ENCODE results near the gene ZBTB20.

ZBTB20 gene

GRCh38 chr3:114609973-114610630 lies 537.0 kb downstream of the ZBTB20 start:
- DNase-seq: no peak

DNA sequence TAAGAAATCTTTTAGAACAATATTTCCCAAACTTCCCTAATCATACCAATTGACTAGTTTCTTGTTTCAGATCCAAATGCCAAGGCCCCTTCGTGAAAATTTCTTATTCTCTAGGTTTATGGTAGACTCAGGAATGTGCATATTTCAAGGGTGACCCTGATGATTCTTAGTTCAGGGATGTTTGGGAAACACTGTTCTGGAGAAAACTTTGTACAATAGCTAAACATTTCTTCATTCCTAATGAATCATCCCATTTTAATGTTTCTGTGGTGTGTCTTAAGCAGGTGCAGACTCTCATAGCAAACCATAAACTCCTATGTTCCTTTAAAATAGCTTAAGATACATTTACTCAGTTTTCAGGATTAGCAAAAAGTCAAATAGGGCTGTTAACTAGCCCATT lies 538.8 kb downstream of the ZBTB20 start:
- no peak for DNase-seq

- no peak for DNase-seq
Measured at GRCh38 chr3:114606336-114606735, 540.8 kb downstream of the ZBTB20 start.

DNA sequence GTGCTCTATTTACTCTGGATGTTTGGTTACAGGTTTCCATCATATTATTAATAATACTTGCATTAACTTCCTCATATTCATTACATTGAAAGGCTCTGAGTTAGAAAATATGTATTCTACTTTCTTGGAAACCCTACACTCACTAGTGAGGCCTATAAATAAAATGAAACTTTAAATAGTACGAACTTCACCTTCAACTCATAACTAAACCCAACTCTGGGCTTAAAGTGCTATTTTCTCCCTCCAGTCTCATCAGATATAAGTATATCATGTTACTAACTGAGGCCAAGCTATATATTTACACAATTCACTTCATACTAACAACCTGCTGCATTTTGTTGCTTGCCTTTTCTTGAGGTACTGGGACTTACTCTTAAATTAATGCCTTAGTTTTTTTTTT lies 546.5 kb downstream of the ZBTB20 start:
- no peak for DNase-seq

GRCh38 chr3:114597871-114598270 lies 549.2 kb downstream of the ZBTB20 start:
- DNase-seq: no peak

DNA sequence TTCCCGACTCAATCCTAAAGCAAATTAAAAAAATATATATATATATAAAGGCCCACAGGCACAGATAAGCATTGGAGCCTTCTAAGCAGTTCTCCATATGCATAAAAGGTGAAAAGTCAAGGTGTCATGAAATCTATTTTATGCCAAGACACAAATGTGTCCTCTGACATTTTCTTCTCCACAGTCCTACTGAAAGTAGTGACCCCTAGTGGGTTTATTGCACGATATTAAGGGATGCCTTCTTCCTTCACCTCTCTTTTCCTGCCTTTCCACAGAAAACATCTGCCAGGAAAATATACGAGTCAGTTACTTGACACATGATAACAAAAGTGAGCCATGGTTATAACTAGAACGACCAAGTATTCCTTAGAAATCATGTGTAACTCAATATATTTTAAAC lies 550.1 kb downstream of the ZBTB20 start:
- no peak for DNase-seq

- no peak for DNase-seq
Measured at GRCh38 chr3:114596147-114596546, 550.9 kb downstream of the ZBTB20 start.

DNA sequence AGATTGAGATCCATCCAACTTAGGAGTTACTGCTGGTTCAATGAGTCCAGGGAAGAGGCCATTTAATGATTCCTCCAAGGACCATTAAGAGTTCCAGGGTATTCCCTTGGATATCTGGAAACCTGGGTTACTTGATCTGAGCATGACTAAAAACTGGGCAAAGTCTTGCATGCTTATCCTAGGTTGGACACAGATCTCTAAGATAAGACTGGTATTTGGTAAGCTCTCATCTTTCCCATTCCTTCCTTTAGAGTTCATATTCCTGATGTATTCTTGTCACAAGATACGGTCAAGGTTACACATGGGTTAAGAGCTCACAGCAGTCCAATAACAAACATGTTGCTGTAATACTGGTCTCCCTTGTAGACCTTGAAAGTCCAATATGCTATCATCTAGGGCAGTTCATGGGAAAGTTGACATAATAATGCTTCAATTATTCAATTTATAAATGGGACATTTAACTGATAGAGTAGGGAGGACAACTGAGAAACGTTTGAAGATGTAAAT lies 551.5 kb downstream of the ZBTB20 start:
- DNase-seq: no peak

- DNase-seq: no peak
Measured at GRCh38 chr3:114590309-114591047, 556.6 kb downstream of the ZBTB20 start.

DNA sequence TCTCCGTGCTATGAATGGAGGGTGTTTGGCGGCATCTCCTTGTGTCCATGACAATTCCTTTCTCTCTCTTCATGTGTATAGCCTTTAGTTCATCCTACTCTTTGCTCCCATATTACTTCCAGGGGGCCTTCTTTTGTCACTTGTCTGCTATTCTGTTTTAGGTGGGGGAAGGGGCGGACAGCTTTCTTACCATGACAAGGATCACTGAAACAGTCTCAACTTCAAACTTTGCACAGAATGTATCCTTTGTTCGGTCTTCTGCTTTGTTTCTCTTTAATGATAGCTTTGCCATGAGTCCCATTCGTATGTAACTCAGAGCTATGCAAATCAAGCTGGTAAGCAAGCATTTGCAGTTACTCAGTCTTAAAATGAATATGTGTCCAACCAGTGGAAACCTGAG lies 559.1 kb downstream of the ZBTB20 start:
- no peak for DNase-seq

- no peak for DNase-seq
Measured at GRCh38 chr3:114586119-114586518, 561.0 kb downstream of the ZBTB20 start.

DNA sequence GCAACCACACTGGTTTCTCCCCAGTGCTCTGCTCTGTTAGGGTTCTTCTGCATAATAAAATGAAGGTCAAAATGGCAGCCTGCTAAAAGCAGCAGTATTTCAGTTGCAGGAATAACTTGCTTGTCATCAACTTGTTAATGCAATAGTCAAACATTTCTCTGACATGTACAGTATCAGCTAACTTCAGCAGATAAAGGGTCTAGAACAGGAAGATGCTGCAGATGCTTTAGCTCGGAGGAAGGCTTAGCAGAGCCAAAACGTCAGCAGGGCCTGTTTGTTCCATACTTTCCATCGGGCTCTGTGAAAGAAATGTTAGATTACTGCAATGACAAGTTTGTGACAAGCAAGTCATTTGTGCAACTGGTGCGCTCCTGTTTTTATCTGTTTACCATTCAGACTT lies 561.4 kb downstream of the ZBTB20 start:
- no peak for DNase-seq

DNA sequence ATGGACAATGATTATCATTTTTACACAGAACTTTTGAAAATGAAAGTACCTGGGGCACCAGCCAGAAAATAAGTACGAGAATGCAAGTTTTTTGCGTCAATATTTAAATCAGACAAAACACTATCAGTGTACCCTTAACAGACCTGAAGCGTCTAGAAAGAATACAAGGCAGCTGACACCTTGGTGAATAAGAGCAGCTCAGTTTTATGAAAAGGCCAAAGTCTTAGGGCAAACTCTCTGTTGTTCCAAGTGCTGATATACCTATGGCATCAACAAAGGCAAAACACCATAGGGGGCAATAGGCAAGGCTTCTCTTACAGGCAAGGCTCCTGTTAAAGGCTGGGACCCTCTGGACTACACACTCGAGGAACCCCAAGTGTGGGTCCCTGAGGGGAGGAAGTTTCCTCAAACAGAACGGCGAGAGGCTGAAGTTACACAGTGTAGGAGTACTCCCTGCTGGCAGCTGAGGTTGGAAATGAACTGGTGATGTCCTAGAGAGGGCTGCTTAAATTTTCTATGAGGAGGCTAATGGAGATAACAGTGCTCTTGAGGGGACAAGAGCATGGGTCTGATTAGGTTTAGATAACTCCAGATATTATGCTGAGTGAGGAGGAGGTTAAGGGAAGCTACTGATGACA lies 562.2 kb downstream of the ZBTB20 start:
- no peak for DNase-seq

GRCh38 chr3:114582929-114583328 lies 564.2 kb downstream of the ZBTB20 start:
- DNase-seq: no peak

DNA sequence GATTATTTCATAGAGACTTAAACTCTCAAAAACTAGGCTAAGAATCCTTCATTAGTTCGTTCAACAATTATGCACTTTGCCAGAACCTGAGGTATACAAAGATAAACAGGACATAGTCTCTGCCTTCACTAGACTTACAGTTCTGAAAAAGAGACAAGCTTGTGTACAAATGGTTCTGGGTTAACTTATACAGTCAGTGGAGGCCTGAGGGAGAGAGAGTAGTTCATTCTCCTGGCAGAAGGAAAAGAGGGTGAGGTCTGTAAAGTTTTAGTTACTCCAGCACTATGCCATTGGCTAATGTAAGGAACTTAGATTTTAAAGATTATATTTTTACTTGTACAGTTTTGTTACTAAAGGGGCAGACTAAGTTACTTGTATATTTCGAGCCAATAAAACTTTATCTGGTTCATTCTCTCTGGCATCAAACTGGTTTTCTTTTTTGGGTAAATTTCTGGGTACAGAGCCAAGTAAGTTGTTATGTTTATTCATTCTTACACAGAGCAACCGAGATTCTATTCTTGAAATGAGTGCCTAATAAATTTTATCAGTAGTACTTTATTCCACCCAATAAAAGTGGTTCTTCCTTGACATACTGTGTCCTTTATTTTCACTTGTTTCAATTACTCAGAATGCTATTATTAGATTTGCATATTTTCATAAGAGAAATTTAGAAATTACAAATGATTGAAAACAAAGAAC lies 574.6 kb downstream of the ZBTB20 start:
- no peak for DNase-seq

- no peak for DNase-seq
Measured at GRCh38 chr3:114571363-114571762, 575.7 kb downstream of the ZBTB20 start.

- no peak for DNase-seq
Measured at GRCh38 chr3:114569186-114569585, 577.9 kb downstream of the ZBTB20 start.

- DNase-seq: no peak
Measured at GRCh38 chr3:114567771-114568170, 579.3 kb downstream of the ZBTB20 start.

DNA sequence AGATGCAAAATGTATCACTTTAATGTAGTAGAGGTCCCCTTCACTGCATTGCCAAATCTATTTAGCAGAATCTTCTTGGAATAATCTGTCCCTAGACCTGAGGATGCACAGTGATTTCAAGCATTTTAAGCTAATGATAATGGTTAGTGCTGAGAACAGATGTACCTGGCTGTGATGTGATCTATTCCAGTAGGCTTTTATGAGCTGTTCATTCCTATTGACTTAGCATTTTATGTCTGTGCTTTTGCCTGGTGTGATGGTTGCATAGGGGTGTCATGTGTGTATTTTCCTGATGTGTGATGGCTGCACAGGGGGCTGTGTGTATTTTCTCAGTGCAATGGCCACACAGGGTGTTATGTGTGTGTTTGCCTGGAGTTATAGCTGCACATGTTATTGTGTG lies 580.3 kb downstream of the ZBTB20 start:
- DNase-seq: no peak

- DNase-seq: no peak
Measured at GRCh38 chr3:114566162-114566755, 580.8 kb downstream of the ZBTB20 start.

GRCh38 chr3:114565216-114565615 lies 581.9 kb downstream of the ZBTB20 start:
- DNase-seq: no peak

DNA sequence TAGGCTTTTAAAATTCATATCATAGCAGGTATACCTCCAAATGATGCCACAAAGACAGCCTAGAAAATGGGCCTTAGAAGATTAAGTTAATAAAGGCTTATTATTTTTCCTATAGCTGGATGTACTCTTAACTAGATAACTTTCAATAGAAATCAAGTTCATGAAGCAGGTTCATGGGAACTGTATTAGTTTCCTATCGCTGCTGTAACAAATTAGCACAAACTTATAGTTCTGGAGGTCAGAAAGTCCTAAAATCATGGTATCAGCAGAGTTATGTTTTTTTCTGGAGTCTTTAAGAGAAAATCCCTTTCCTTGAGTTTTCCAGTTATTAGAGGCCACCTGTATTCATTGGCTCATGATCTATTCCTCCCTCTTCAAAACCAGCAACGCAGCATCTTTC lies 583.4 kb downstream of the ZBTB20 start:
- no peak for DNase-seq

DNA sequence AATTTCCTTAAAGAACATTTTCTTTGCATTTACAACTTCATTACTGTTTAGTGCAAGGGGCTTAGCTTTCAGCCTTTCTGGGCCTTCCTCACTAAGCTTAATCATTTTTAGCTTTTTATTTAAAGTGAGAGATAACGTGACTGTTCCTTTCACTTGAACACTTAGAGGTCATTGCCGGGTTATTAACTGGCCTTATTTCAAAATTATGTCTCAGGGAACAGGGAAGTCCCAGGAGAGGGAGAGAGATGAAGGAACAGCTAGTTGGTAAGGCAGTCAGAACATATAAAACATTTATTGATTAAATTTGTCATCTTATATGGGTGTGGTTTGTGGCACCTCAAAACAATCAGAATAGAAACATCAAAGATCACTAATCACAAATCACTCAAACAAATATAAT lies 584.5 kb downstream of the ZBTB20 start:
- DNase-seq: no peak

Measured in inflammatory macrophage treated with lipopolysaccharide for 4 hours (primary cell).